HG03066 (cell line): Measurements from ENCODE around the gene NSG1.
"Not testable (repeated sequence)": the region's sequence is repeated elsewhere in the genome, so short reads cannot be mapped to it uniquely, and the experiment has no call there.

ENCODE experiments used
- ATAC-seq: cut with Tn5 transposase; IDR thresholded peaks from one replicate; pipeline ENCODE4 v1.9.1; 2021; ENCODE audit warnings: low read depth; ENCODE audit not compliant: unreplicated experiment

NSG1 gene, protein sequence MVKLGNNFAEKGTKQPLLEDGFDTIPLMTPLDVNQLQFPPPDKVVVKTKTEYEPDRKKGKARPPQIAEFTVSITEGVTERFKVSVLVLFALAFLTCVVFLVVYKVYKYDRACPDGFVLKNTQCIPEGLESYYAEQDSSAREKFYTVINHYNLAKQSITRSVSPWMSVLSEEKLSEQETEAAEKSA

DNA sequence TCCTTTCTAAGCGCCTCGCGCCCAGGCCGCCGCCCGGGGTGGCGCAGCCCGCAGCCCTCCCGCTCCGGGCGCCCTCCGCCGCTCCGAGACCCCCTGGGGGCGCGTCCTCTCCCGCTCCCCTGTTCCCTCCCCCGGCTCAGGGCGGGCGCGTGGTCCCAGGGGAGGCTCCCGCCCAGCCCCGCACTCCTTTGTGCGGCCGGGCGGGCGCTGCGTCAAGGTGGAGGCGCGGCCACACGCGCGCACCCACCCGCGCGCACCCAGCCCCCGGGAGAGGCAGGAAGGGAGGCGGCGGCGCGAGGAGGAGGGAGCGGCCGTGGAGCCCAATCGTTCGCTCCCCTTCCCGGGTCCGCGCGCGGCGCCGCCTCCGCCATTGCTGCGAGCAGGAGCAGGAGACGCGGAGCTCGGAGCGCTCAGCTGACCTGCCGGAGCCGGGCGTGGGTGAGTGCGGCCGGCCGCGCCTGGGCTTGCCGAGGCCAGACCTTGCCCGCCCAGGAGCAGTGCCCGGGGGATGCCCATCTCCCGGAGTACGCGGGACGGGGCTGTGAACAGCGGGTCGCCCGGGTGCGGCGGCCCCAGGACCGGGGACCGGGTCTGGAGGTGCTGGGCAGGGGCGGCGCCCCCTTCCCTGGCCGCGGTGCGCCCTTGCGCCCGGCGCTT is at the start of gene NSG1:
Gene NSG1 (plus strand): TSS at position 367 of the 657 bp plus-strand sequence. CDS start 528 bp downstream, outside the sequence.
- ATAC-seq: no peak

DNA sequence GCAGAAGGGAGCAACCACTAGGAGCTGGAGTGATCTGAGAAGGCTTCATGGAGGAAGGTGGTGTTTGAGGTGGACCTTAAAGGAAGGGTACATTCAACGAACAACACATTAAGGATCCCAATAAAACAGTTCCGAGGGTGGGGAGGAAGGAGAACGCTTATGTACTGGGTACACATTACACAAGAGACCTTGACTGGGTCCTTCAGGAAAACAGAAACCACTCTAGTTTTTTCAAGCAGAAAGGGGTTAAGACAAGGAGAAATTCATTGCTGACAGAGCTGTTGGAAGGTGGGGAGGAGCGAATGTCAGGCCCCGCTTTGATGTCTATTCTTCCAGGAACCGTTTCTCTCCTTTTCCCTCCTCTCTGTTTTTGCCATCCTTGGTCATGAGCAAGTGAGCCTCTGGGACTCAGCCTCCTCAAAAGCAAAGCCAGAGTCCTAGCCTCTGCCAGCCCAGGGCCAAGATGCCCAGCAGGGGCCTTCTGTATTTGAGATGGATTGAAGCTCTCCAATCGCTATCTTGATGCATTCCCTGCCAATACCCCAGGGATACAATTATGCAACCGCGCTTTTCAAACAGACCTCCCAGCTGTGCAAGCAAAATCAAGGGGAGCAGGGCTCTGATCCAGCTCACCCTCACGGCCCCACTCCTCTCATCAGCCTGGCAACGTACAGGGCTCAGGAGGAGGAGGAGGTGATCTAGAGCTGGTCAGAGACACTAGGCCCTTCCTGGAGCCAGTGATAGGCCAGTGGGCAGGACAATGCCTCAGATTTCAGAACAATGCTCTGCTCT is 48.5 kb upstream of the NSG1 start:
- ATAC-seq: no peak

DNA sequence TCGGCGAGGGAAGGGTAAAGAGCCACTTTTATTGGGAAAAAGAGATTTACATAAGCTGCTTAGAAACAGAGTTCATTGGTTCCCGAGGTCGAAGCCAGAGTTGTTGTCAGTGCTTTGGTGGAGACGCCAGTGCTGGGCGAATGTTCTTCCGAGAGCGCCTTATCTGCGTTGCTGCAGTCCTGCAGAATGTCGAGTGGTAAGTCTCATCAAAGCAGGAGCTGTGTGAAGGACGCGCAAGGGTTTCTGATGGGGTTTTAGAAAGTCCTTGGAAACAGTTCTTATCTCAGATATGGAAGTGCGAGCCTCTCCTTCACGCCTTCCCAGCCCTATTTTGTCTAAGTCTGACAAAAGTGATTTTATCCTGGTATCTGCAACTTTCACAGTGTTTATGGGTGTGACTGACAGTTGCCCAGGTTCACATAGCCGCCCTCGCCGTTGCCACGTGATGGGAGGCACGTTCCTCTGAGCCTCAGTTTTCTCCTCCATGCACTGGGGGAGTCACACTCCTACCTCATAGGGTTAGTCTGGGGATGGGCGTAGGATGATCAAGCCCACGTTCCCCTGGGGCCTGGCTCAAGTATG is 47.3 kb upstream of the NSG1 start:
- no peak for ATAC-seq

DNA sequence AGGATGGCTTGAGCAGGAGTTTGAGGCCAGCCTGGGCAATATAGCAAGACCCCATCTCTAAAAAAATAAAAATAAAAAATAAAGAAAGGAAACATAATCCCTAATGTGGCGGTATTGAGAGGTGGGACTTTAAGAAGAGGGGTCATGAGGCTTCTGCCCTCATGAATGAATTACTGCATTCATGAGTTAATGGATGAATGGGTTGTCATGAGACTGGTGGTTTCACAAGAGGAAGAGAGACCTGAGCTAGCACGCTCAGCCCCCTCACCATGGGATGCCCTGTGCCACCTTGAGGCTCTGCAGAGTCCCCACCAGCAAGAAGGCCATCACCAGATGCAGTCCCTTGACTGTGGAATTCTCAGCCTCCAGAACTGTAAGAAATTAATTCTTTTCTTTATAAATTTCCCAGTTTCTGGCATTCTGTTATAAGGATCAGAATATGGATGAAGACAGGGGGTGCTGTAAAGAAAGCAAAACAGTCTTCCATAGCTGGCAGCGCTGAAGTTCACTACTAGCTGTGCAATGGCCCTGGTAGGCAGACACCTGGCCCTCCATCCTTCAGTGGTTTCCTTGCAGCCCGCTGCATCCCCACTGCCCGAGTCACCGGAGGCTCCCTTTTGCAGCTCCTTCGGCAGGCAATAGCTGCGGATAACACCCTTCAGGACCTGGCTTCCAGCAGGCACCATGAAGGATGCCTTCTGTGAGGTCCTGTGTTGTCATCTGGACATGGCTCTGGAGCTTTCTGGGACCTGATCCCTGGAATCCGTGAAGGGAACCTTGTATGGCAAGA is 44.8 kb upstream of the NSG1 start:
- no peak for ATAC-seq

DNA sequence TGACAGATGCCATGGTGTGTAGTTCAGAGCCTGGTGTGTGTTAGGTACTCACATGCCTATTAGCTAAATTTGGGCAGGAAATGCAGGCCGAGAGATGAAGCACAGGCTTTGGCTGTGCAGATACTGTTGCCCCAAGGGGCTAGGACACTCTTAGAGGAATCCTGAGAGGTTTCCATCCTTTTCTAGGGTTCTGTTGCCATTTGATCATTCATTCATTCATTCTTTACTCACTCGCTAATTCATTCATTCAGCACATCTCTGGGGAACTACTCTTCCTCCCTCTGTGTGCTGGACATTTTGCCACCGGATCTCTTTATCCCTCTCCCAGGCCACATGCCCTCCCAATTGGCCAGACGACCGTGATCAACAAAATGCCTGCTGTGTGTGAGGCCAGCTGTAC is 43.9 kb upstream of the NSG1 start:
- ATAC-seq: no peak

DNA sequence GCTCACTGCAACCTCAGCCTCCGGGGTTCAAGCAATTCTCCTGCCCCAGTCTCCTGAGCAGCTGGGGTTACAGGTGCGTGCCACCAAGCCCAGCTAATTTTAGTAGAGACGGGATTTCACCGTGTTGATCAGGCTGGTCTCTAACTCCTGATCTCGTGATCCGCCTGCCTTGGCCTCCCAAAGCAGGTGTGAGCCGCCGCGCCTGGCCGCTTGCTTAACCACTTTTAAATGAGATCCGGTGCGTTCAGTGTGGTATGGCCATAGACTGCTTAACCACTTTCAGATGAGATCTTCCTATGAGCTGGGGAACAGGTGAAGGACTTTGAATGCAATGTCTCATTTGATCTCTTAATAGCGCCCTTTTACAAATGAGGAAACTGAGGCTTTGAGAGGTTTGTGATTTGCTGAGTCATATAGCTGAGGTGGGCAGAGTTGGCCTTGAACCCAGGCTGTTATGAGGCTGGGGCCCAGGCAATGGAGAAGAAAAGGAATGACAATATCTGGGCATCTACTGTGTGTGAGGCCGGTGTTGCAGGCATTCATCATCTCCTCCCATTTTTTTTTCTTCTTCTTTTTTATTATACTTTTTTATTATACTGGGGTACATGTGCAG is 41.9 kb upstream of the NSG1 start:
- ATAC-seq: peak; percentile 69

DNA sequence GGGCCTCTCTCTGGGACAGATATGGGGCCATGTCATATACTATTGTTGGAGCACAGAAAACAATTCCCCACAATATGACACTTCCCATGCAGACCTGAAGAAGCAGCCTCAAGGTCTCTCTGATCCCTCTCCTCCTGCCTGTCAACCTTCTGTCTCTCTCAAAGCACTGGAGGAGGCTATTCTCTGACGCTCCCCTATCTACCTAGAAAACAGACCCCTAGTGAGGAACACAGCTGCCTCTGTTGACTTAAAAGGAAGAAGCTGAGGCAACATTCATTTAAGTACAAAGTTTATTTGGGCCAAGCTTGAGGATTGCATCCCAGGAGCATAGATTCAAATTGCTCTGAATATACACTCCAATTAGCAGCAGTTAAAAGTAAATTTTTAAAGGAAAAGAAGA is 39.3 kb upstream of the NSG1 start:
- no peak for ATAC-seq

DNA sequence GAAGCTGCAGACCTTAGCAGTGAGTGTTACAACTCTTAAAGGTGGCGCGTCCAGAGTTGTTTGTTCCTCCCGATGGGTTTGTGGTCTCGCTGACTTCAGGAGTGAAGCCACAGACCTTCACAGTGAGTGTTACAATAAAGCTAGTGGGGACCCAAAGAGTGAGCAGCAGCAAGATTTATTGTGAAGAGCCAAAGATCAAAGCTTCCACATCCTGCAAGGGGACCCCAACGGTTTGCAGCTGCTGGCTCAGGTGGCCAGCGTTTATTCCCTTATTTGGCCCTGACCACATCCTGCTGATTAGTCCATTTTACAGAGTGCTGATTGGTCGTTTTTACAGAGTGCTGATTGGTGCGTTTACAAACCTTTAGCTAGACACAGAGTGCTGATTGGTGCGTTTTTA is 38.3 kb upstream of the NSG1 start:
- ATAC-seq: not testable (repeated sequence)

DNA sequence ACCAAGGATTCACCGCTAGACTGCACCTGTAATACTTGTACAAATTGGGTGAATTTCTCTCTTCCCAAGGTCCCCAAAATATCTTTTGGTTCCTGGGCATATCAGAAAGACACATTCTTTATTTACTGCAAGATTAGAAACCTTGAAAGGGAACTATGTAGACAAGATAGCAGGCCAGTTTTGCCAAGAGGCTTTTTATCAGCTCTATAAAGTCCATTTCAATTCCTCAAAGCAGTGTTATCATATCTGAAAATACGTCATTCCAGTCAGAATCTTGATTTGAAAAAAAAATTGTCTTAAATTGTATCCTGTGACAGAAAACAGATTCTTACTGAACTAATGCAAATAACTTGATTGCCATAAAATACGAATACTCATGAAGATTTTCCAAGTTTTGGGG is 37.0 kb upstream of the NSG1 start:
- ATAC-seq: no peak

DNA sequence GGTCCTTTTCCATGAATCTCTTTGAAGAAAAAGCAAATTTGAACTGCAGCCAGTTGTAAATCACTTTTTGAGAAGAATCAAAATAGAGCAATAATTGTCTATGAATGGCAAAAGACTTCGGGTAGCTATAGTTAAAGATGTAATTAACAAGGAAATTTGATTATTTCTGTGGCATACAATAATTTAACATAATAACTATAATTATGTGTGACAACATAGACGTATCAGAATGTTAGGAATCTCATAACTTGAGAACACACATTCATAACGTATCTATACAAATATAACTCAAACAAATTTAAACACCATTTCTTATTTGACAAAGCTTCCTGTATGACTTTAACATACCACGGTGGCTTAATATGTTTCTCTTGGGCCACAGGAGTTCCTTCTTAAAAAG is 36.0 kb upstream of the NSG1 start:
- no peak for ATAC-seq

DNA sequence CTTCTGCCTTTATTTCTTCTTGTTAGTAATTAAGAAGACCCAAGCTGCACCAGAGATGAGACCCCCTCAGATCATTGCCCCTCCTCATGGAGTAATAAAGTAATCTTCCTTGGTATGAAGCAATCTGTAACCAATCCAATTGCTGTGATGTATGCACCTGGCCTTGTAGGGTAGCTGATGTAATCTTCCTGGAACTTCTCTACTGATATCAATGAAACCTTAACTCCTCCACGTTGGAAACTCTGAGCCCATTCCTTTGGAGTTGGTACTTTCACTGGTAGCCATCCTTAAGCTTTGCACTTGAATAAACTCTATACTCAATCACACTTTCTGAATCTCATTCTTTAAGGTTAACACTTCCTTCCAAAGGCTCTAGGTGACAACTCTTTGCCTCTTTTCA is 31.6 kb upstream of the NSG1 start:
- no peak for ATAC-seq

DNA sequence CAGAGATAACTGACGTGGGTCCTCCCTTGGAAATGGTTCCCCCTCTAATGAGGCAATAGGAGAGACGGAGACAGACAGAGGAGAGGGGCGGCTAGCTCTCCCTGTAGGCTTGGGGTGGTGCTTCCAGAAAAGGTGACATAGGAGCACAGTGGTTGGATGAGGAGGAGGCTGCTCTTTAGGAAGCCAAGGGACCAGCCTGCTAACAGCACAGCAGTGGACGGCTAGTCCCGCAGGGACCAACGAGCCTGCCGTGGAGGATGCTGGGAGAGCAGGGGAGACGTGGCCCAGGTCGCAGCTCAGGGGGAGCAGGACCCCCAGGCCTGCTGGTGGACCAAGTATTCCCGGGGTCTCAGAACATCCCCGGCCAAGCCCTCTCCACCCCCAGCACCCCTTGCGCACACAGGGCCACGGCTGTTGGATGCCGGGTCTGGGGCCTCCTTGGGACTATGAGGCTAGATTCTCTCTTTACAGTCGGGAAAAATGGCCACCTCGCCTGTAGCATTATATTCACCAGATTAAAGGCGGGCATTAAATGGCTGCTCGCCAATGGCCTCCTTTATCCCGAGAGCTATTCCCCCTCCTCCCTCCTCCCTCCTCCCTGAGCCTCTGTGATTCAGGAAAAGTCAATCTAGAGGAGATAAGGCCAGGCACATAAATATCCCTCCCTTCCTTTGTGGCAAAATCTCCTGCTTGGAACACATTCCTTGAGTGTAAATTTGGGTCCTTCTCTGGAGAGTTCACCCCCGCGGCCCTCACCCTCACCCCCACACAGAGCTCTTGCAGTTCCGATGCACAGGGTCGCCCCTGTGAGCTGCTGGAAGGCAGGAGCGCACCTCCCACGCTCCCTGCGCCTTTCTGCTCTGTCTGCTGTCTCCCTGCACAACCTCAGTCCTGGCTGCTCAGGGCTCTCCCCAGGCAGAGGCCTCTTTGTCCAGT is 30.5 kb upstream of the NSG1 start:
- ATAC-seq: no peak

DNA sequence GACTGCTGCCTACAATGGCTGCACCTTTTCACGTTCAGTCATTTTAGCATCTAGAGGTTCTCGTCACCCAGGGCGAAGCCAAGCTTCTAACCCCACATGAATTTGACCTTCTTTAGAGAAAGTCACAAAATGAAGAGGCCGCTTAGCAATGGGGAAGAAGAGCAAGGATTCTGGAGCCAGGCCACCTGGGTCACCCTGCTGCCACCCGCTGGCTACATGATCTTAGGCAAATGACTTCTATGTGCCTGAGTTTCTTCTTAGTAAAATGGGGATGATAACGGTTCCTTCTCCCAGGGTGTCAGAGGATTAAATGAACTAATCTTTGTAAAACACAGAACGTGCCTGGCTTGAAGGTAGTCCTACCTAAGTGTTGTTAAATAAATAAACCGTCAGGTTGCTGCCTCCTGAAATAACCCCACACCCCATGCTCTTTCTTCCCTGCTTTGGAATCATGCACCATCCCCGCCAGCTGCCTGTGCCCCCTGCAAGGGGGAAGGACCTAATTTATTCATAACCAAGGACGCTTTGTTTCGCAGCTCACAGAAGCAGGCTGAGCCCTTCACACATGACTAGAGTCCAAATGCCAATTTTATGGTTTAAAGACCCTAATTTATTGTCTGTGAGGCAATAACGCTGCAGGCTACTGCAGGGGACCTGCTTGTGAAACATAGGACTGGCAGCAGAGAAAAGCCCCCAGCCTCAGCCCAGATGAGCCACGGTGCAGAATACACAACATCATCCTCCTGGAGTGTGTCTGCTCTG is 28.6 kb upstream of the NSG1 start:
- no peak for ATAC-seq

DNA sequence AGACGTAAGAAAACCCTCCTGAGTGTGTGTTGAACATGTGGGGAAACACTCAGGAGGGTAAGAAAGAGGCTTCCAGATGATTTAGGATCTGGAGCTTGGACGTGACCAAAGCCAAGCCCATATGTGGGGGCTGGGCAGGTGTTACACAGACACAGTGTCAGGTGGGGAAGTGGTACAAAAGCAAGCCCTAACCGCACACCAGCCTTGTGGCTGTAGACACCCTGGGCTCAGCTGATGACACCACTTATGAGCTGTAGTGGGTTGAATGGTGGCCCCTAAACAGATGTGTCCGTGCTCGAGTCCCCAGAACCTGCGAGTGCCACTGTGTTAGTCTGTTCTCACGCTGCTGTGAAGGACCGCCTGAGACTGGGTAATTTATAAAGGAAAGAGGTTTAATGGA is 25.0 kb upstream of the NSG1 start:
- ATAC-seq: no peak

DNA sequence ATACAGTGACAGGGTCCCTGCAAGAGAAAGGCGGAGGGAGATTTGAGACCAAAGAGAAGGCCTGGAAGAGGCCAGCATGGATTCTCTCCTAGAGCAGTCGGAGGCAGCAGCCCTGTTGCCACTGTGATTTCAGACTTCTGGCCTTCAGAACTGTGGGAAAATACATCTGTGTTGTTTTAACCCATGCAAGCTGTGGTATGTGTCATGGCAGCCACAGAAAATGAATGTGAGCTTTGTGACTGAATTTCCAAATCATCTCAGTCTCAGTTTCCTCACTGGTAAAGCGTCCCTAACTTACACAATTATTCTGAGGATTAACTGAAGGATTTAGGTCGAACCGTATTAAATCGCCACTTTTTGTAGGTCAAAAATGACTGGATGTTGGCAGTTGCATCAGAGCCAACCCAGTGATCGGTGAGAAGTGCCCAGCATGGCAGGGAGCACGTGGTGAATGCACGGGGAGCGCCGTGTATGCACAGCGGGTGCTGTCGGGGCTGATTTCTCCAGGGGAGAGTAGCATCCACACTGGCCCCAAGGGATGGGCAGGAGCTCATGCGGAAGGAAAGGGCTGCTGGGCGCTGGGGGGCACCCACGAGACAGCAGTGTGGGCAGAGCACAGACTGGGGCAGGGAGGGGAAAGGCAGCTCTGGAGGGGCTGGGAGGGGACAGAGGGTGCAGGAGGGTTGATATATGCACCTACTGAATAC is 23.8 kb upstream of the NSG1 start:
- ATAC-seq: no peak

DNA sequence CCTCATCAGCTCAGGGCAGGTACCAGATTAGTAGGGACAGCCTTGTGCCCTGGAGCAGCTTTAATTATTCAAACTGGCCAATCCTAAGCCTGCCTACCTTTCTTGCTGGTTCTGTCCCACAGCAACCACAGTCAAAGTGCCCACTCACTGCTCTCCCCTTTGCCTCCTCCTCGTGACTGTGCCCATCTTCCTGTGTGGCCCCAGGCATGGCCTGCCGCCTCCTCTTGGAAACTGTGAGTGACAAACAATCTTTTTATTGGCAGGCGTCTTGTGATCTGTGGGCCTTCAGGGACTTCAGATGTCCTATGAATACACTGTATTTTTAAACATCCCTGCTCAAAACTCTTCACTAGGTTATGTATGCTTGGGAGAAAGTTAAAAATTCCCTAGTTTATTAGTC is 22.8 kb upstream of the NSG1 start:
- no peak for ATAC-seq

DNA sequence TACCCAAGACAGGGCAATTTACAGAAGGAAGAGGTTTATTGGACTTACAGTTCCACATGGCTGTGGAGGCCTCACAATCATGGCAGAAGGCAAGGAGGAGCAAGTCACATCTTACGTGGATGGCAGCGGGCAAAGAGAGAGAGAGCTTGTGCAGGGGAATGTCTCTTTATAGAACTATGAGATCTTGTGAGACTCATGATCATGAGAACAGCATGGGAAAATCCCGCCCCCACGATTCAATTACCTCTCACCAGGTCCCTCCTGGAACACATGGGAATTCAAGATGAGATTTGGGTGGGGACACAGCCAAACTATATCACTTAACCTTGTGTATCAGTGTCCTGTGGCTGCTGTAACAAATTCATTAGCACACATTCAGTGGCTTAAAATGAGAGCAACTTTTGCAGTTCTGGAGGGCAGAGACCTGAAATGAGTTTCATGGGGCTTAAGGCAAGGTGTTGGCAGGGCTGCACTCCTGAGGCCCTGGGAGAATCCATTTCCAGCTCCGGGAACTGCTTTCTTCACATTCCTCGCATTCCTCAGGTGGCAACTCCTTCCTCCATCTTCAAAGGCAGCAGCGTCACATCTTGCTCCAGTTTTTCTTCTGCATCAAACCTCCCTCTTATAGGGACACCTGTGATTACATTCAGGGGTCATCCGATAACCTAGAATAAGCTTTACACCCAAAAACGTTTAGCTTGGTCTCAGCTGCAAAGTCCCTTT is 22.3 kb upstream of the NSG1 start:
- no peak for ATAC-seq
